A549 (cell line): ENCODE measurements around the gene FNTB. TPM values are rescaled to one million over a fixed set of nuclear protein-coding genes. Genes with fewer than 3 reads are reported as not detected.

Source experiments
- ATAC-seq, 2 experiments: fragments of 200-7000 bp in 1 of 2; fragments of >200 bp in 1 of 2; cut with Nextera tagmentation in 1 of 2; cut with Tn5 transposase in 1 of 2; 3 replicates each; pipeline versions ENCODE4 v1.8.0 to v1.9.1; 2018 to 2020; ENCODE audit warnings: mild to moderate bottlenecking in 1 of 2, moderate library complexity in 1 of 2
- CTCF ChIA-PET: fragments of 300-600 bp; sonication (Branson Sonifier 250); formaldehyde crosslinking; extraction: SDS; loops from one replicate; lab custom pipeline; 2021; ENCODE audit warnings: antibody characterized with exemption, inconsistent platforms; lab: Yijun Ruan, JAX
- POLR2A ChIA-PET: fragments of 350-600 bp; formaldehyde crosslinking; extraction: SDS; loops from one replicate; lab custom pipeline; 2021; ENCODE audit warnings: antibody characterized with exemption, inconsistent platforms; lab: Yijun Ruan, JAX
- DNase-seq, 2 experiments: peaks; one replicate each; pipeline versions ENCODE4 v3.0.0 to v3.0.0-alpha.2; 2011 to 2016; ENCODE audit warnings: low read depth in 1 of 2, low spot score in 1 of 2
- FAIRE-seq: peaks from 2 replicates; lab custom pipeline; 2011; peaks lifted over from hg19 to GRCh38; lab: Jason Lieb, UNC
- H3K27ac ChIP-seq, 2 experiments: fragments of >200 bp; sonication (Bioruptor Twin); formaldehyde crosslinking; 3 replicates each; pipeline ENCODE4 v1.5.1; 2016 to 2017
- H3K4me1 ChIP-seq: fragments of >200 bp; sonication (Bioruptor Twin); formaldehyde crosslinking; 3 replicates; pipeline ENCODE4 v1.6.1; 2016
- H3K4me2 ChIP-seq: fragments of >200 bp; sonication (Bioruptor Twin); formaldehyde crosslinking; 3 replicates; pipeline ENCODE4 v1.6.1; 2016
- H3K4me3 ChIP-seq: fragments of >200 bp; sonication (Bioruptor Twin); formaldehyde crosslinking; 3 replicates; pipeline ENCODE4 v1.5.1; 2016
- H3K9me3 ChIP-seq: fragments of >200 bp; sonication (Bioruptor Twin); formaldehyde crosslinking; 3 replicates; pipeline ENCODE4 v1.6.1; 2016
- CBX2 ChIP-seq: fragments of 200-600 bp; sonication (generic); IDR thresholded peaks from 2 replicates; pipeline ENCODE4 v1.6.1; 2016; ENCODE audit warnings: low read depth, mild to moderate bottlenecking, borderline replicate concordance
- CBX8 ChIP-seq: fragments of 200-600 bp; sonication (generic); IDR thresholded peaks from 2 replicates; pipeline ENCODE4 v1.6.1; 2016
- CHD4 ChIP-seq: fragments of 200-600 bp; sonication (generic); IDR thresholded peaks from 2 replicates; pipeline ENCODE4 v1.6.1; 2016; ENCODE audit warnings: antibody characterized with exemption, mild to moderate bottlenecking, borderline replicate concordance
- EP300 ChIP-seq, 2 experiments: fragments of >200 bp; sonication (Bioruptor Twin); formaldehyde crosslinking; IDR thresholded peaks; 2 replicates in 1 of 2; 3 replicates in 1 of 2; pipeline ENCODE4 v1.6.1; 2016 to 2017
- GATA3 ChIP-seq: IDR thresholded peaks from 2 replicates; pipeline ENCODE4 v1.6.1; 2012; ENCODE audit warnings: borderline replicate concordance
- HDAC2 ChIP-seq: fragments of 200-600 bp; sonication (generic); IDR thresholded peaks from 2 replicates; pipeline ENCODE4 v1.6.1; 2016
- HOXA7 ChIP-seq: fragments of 250-450 bp; sonication (Bioruptor Pico); IDR thresholded peaks from 2 replicates; pipeline ENCODE4 v1.5.0; 2020; ENCODE audit warnings: mild to moderate bottlenecking, moderate library complexity
- HOXB5 ChIP-seq: fragments of 250-450 bp; sonication (Bioruptor Pico); IDR thresholded peaks from 2 replicates; pipeline ENCODE4 v1.5.0; 2020; ENCODE audit warnings: mild to moderate bottlenecking, moderate library complexity
- KDM1A ChIP-seq: fragments of 200-600 bp; sonication (generic); IDR thresholded peaks from 2 replicates; pipeline ENCODE4 v1.6.1; 2016; ENCODE audit warnings: low read depth, mild to moderate bottlenecking
- NPAS2 ChIP-seq: fragments of 250-450 bp; sonication (Bioruptor Pico); IDR thresholded peaks from 2 replicates; pipeline ENCODE4 v1.8.0; 2022; ENCODE audit warnings: mild to moderate bottlenecking, moderate library complexity, borderline replicate concordance
- RAD21 ChIP-seq, 2 experiments: fragments of >200 bp in 1 of 2; sonication (Bioruptor Twin) in 1 of 2; formaldehyde crosslinking in 1 of 2; IDR thresholded peaks in 1 of 2; conservative IDR thresholded peaks in 1 of 2; 2 replicates in 1 of 2; 3 replicates in 1 of 2; pipeline ENCODE4 v1.6.1; 2012 to 2018; ENCODE audit warnings: inconsistent platforms in 1 of 2
- RARB ChIP-seq: fragments of 250-450 bp; sonication (Bioruptor Pico); IDR thresholded peaks from 2 replicates; pipeline ENCODE4 v1.8.0; 2021; ENCODE audit warnings: mild to moderate bottlenecking, moderate library complexity
- RNF2 ChIP-seq: fragments of 200-600 bp; sonication (generic); IDR thresholded peaks from 2 replicates; pipeline ENCODE4 v1.6.1; 2016; ENCODE audit warnings: low read depth, mild to moderate bottlenecking, antibody characterized with exemption, moderate library complexity, borderline replicate concordance
- SREBF2 ChIP-seq: fragments of 450-650 bp; IDR thresholded peaks from 2 replicates; pipeline ENCODE4 v1.6.1; 2014; ENCODE audit warnings: mild to moderate bottlenecking, moderate library complexity
- TFCP2L1 ChIP-seq: fragments of 250-450 bp; sonication (Bioruptor Pico); IDR thresholded peaks from 2 replicates; pipeline ENCODE4 v1.5.0; 2021; ENCODE audit warnings: mild to moderate bottlenecking
- ZNF302 ChIP-seq: fragments of 250-450 bp; sonication (Bioruptor Pico); IDR thresholded peaks from 2 replicates; pipeline ENCODE4 v1.9.0; 2021; ENCODE audit warnings: inconsistent platforms, mild to moderate bottlenecking, moderate library complexity
- ZSCAN20 ChIP-seq: fragments of 250-450 bp; sonication (Bioruptor Pico); IDR thresholded peaks from 2 replicates; pipeline ENCODE4 v1.8.0; 2022; ENCODE audit warnings: mild to moderate bottlenecking, moderate library complexity
- WGBS: methylation state at CpG from one replicate; pipeline ENCODE4 v1.1.6; 2017; ENCODE audit errors: missing lambda C conversion rate; 5-methylcytosine and 5-hydroxymethylcytosine counted together
- polyA plus RNA-seq, 4 experiments: library from polyadenylated mRNA; depleted of rRNA in 3 of 4; stranded (reverse); fragments of >200 nt; fragmentation: RNase III in 1 of 4; extraction: RNeasy Plus Mini Kit Qiagen cat#74134 plus additional on column Dnase treatment in 1 of 4; gene quantifications; 2 replicates in 3 of 4; 3 replicates in 1 of 4; pipeline ENCODE4 v1.2.3, GENCODE V29; 2011 to 2017
- TF ChIP-seq, protein P1 (sequence below): IDR thresholded peaks from 2 replicates; pipeline ENCODE4 v1.6.1; 2012
- TF ChIP-seq, protein P2 (sequence below): IDR thresholded peaks from 2 replicates; pipeline ENCODE4 v1.6.1; 2012
- TF ChIP-seq, protein P3 (sequence below): fragments of 150-350 bp; IDR thresholded peaks from 2 replicates; pipeline ENCODE4 v1.6.1; 2014; ENCODE audit warnings: low read depth, mild to moderate bottlenecking, low read length
- TF ChIP-seq, protein P4 (sequence below): fragments of 250-450 bp; sonication (Bioruptor Pico); IDR thresholded peaks from 2 replicates; pipeline ENCODE4 v1.5.0; 2021; ENCODE audit warnings: mild to moderate bottlenecking, moderate library complexity, borderline replicate concordance
- TF ChIP-seq, protein P5 (sequence below): fragments of 450-650 bp; IDR thresholded peaks from 2 replicates; pipeline ENCODE4 v1.6.1; 2014; ENCODE audit warnings: antibody characterized with exemption

FNTB gene
- polyA plus RNA-seq, 2 of the 4 experiments (the other 2 are of a cell fraction) = 28.5 to 41.9 TPM

DNA sequence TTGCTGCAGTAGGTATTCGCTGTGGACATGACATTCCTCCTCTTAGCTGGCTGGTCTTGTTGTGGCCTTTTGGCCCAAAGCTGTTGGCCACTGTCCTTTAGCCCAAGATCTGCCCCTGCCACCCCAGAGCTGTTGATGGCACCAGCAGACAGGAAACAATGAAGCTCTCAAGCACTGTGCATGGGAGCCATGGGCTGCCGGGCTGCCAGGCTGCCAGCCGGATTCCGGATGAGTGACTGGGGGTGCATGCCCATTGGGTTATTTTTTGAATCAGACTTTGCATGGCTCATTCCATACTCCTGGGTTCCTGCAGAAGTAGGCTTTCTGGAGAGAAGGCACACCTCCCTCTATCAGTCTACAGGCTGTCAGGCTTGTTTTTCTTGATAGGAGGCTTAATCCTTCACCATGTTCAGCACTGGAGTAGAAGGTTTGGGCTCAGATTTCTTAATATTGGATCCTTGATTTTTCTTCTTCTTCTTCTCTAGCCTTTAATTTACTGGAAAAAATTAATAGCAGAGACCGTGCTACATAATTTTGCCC lies 83.2 kb downstream of the FNTB start:
- DNase-seq (no peak), ATAC-seq (no peak), FAIRE-seq (no peak)
- Histone ChIP-seq H3K4me2 (no peak overlapping the region), H3K4me3 (no peak overlapping the region), H3K27ac (no peak overlapping the region), H3K4me1 (no peaks in the 10 kb centered on the region), H3K9me3 (no peaks in the 10 kb centered on the region)
- ChIA-PET CTCF (no interaction called here), POLR2A (no interaction called here)
- TF ChIP-seq ZNF302 (CRISPR knock-in tag) (no peak), ZSCAN20 (no peak), GATA3 (no peak), HOXB5 (no peak), HDAC2 (no peak), KDM1A (no peak), TFCP2L1 (CRISPR knock-in tag) (no peak), CHD4 (no peak), EP300 (IDR thresholded peaks at IDR 0.05) (no peak), HOXA7 (CRISPR knock-in tag) (no peak)
- TF ChIP-seq, protein P1, sequence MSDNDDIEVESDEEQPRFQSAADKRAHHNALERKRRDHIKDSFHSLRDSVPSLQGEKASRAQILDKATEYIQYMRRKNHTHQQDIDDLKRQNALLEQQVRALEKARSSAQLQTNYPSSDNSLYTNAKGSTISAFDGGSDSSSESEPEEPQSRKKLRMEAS = no peak
- TF ChIP-seq, protein P2, sequence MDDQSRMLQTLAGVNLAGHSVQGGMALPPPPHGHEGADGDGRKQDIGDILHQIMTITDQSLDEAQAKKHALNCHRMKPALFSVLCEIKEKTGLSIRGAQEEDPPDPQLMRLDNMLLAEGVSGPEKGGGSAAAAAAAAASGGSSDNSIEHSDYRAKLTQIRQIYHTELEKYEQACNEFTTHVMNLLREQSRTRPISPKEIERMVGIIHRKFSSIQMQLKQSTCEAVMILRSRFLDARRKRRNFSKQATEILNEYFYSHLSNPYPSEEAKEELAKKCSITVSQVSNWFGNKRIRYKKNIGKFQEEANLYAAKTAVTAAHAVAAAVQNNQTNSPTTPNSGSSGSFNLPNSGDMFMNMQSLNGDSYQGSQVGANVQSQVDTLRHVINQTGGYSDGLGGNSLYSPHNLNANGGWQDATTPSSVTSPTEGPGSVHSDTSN = no peak
- TF ChIP-seq, protein P3, sequence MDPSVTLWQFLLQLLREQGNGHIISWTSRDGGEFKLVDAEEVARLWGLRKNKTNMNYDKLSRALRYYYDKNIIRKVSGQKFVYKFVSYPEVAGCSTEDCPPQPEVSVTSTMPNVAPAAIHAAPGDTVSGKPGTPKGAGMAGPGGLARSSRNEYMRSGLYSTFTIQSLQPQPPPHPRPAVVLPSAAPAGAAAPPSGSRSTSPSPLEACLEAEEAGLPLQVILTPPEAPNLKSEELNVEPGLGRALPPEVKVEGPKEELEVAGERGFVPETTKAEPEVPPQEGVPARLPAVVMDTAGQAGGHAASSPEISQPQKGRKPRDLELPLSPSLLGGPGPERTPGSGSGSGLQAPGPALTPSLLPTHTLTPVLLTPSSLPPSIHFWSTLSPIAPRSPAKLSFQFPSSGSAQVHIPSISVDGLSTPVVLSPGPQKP = no peak
- TF ChIP-seq, protein P4, sequence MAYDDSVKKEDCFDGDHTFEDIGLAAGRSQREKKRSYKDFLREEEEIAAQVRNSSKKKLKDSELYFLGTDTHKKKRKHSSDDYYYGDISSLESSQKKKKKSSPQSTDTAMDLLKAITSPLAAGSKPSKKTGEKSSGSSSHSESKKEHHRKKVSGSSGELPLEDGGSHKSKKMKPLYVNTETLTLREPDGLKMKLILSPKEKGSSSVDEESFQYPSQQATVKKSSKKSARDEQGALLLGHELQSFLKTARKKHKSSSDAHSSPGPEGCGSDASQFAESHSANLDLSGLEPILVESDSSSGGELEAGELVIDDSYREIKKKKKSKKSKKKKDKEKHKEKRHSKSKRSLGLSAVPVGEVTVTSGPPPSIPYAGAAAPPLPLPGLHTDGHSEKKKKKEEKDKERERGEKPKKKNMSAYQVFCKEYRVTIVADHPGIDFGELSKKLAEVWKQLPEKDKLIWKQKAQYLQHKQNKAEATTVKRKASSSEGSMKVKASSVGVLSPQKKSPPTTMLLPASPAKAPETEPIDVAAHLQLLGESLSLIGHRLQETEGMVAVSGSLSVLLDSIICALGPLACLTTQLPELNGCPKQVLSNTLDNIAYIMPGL (CRISPR knock-in tag) = no peak
- WGBS = 96% methylated on average over 5 of the region's 5 CpGs

DNA sequence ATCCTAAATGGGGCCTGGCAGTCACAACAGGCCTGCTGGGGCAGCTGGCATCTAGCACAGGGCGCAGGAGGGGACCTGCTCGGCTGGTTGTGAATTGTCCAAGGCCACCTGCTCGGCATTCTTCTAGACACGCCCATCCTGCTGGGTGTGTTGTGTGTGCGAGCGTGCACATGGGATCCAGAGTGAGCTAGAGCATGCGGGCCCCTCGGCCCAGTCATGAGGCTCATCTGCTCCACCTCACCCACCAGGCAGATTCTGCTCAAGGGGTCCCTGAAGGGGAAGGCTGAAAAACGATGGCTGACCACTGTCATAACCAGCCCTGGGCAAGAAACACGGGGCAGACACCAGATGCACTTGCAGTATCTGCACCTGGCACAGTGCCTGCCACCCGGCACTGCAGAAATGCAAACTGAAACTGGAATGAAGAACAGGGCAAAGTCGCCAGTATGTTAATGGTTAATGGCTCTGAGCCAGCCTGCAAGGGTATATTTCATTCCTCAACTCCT lies 83.8 kb downstream of the FNTB start:
- WGBS = 77% methylated on average over 11 of the region's 12 CpGs
- ATAC-seq (no peak), DNase-seq (no peak), FAIRE-seq (no peak)
- Histone ChIP-seq H3K4me2 (no peak overlapping the region), H3K4me1 (no peaks in the 10 kb centered on the region), H3K4me3 (no peak overlapping the region), H3K9me3 (no peaks in the 10 kb centered on the region), H3K27ac (no peak overlapping the region)
- ChIA-PET POLR2A (no interaction called here), CTCF (no interaction called here)
- no peak for TF ChIP-seq CBX8
- TF ChIP-seq CHD4 = no peak
- TF ChIP-seq RARB = no peak
- TF ChIP-seq, protein P2 = no peak
- no peak for TF ChIP-seq GATA3
- no peak for TF ChIP-seq NPAS2 (CRISPR knock-in tag)
- no peak for TF ChIP-seq CBX2
- TF ChIP-seq SREBF2 = no peak
- TF ChIP-seq RNF2 = no peak
- TF ChIP-seq, protein P5, sequence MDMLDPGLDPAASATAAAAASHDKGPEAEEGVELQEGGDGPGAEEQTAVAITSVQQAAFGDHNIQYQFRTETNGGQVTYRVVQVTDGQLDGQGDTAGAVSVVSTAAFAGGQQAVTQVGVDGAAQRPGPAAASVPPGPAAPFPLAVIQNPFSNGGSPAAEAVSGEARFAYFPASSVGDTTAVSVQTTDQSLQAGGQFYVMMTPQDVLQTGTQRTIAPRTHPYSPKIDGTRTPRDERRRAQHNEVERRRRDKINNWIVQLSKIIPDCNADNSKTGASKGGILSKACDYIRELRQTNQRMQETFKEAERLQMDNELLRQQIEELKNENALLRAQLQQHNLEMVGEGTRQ = no peak
- no peak for TF ChIP-seq RAD21 (conservative IDR thresholded peaks at IDR 0.05 in 1 of 2, IDR thresholded peaks at IDR 0.05 in 1 of 2)
